GM23338 (cell line): ENCODE measurements around the gene SLC8A1. TPM values are rescaled to one million over a fixed set of nuclear protein-coding genes. Genes with fewer than 3 reads are reported as not detected.

Experiments used
- ATAC-seq: fragments of 200-7000 bp; cut with Tn5 transposase; 3 replicates; pipeline ENCODE4 v1.9.1; 2020
- DNase-seq: peaks from one replicate; pipeline ENCODE4 v3.0.0-alpha.2; 2015; ENCODE audit warnings: low spot score
- H2AFZ ChIP-seq: fragments of 200-600 bp; sonication (generic); 2 replicates; pipeline ENCODE4 v1.8.0; 2016; ENCODE audit warnings: antibody characterized with exemption, mild to moderate bottlenecking, moderate library complexity
- H3F3A ChIP-seq: fragments of 200-600 bp; sonication (generic); replicated peaks from 2 replicates; pipeline ENCODE4 v1.8.0; 2017; ENCODE audit warnings: antibody characterized with exemption, mixed run types, low read depth
- H3K27ac ChIP-seq: fragments of 200-600 bp; sonication (generic); 2 replicates; pipeline ENCODE4 v1.6.1; 2016; ENCODE audit warnings: low read depth
- H3K27me3 ChIP-seq: fragments of 200-600 bp; sonication (generic); 2 replicates; pipeline ENCODE4 v1.8.0; 2016; ENCODE audit warnings: mild to moderate bottlenecking, mixed run types, moderate library complexity; ENCODE audit not compliant: insufficient read depth
- H3K36me3 ChIP-seq: fragments of 200-600 bp; sonication (generic); 2 replicates; pipeline ENCODE4 v1.8.0; 2016; ENCODE audit warnings: mild to moderate bottlenecking; ENCODE audit not compliant: insufficient read depth
- H3K4me1 ChIP-seq: fragments of 200-600 bp; sonication (generic); 2 replicates; pipeline ENCODE4 v1.8.0; 2016; ENCODE audit warnings: mild to moderate bottlenecking, moderate library complexity; ENCODE audit not compliant: insufficient read depth
- H3K4me2 ChIP-seq: fragments of 200-600 bp; sonication (generic); 2 replicates; pipeline ENCODE4 v1.7.1; 2017; ENCODE audit warnings: mixed run types
- H3K4me3 ChIP-seq: fragments of 200-600 bp; sonication (generic); 2 replicates; pipeline ENCODE4 v1.6.1; 2016; ENCODE audit warnings: mixed run types
- H3K79me2 ChIP-seq: fragments of 200-600 bp; sonication (generic); replicated peaks from 2 replicates; pipeline ENCODE4 v1.8.0; 2017; ENCODE audit warnings: mild to moderate bottlenecking; ENCODE audit not compliant: insufficient read depth
- H3K9me2 ChIP-seq: fragments of 200-600 bp; sonication (generic); 2 replicates; pipeline ENCODE4 v1.8.0; 2017; ENCODE audit not compliant: insufficient read depth
- H4K20me1 ChIP-seq: fragments of 200-600 bp; sonication (generic); replicated peaks from 2 replicates; pipeline ENCODE4 v1.8.0; 2017; ENCODE audit warnings: mild to moderate bottlenecking; ENCODE audit not compliant: insufficient read depth
- H3K27ac Mint-ChIP-seq: 2 replicates; pipeline ENCODE4 v1.8.0; 2020; ENCODE audit warnings: inconsistent platforms, mild to moderate bottlenecking, moderate library complexity, mixed read lengths
- H3K27me3 Mint-ChIP-seq: 3 replicates; pipeline ENCODE4 v1.8.0; 2022; ENCODE audit warnings: low read depth, mild to moderate bottlenecking, moderate library complexity, mixed read lengths, inconsistent platforms; ENCODE audit not compliant: insufficient read depth, poor library complexity
- H3K36me3 Mint-ChIP-seq: 3 replicates; pipeline ENCODE4 v1.8.0; 2021; ENCODE audit warnings: low read depth, mild to moderate bottlenecking, inconsistent platforms, moderate library complexity, mixed read lengths
- H3K4me1 Mint-ChIP-seq: 3 replicates; pipeline ENCODE4 v1.8.0; 2020; ENCODE audit warnings: mild to moderate bottlenecking, inconsistent platforms, mixed read lengths
- H3K4me3 Mint-ChIP-seq: 3 replicates; pipeline ENCODE4 v1.8.0; 2021; ENCODE audit warnings: moderate library complexity, mild to moderate bottlenecking, inconsistent platforms, mixed read lengths
- H3K9me3 Mint-ChIP-seq: 3 replicates; pipeline ENCODE4 v1.8.0; 2020; ENCODE audit warnings: moderate library complexity, mild to moderate bottlenecking, inconsistent platforms, mixed read lengths
- CREB1 ChIP-seq: fragments of 250-450 bp; sonication (Bioruptor Pico); IDR thresholded peaks from 2 replicates; pipeline ENCODE4 v1.5.0; 2020; ENCODE audit warnings: low read depth, mild to moderate bottlenecking, moderate library complexity
- EZH2 ChIP-seq: fragments of 200-600 bp; sonication (generic); IDR thresholded peaks from one replicate; pipeline ENCODE4 v1.8.0; 2017; ENCODE audit warnings: antibody characterized with exemption, mild to moderate bottlenecking, low read depth; ENCODE audit not compliant: unreplicated experiment
- EZH2phosphoT487 ChIP-seq: fragments of 200-600 bp; sonication (generic); IDR thresholded peaks from one replicate; pipeline ENCODE4 v1.8.1; 2018; ENCODE audit warnings: antibody characterized with exemption; ENCODE audit not compliant: unreplicated experiment
- JUNB ChIP-seq: IDR thresholded peaks from one replicate; pipeline ENCODE4 v1.6.1; 2016; ENCODE audit warnings: antibody characterized with exemption; ENCODE audit not compliant: unreplicated experiment
- NANOG ChIP-seq: IDR thresholded peaks from 2 replicates; pipeline ENCODE4 v1.6.1; 2016; ENCODE audit warnings: antibody characterized with exemption, borderline replicate concordance
- POLR2AphosphoS5 ChIP-seq: IDR thresholded peaks from 2 replicates; pipeline ENCODE4 v1.6.1; 2016; ENCODE audit warnings: antibody characterized with exemption, low read depth
- STAT1 ChIP-seq: IDR thresholded peaks from one replicate; pipeline ENCODE4 v1.6.1; 2016; ENCODE audit warnings: antibody characterized with exemption; ENCODE audit not compliant: unreplicated experiment
- ZNF114 ChIP-seq: fragments of 250-450 bp; sonication (Bioruptor Pico); IDR thresholded peaks from 2 replicates; pipeline ENCODE4 v1.5.0; 2020; ENCODE audit warnings: mild to moderate bottlenecking, moderate library complexity
- ZNF331 ChIP-seq: fragments of 250-450 bp; sonication (Bioruptor Pico); IDR thresholded peaks from 2 replicates; pipeline ENCODE4 v1.5.0; 2020; ENCODE audit warnings: low read depth, mild to moderate bottlenecking, moderate library complexity
- polyA plus RNA-seq: library from polyadenylated mRNA; unstranded; fragments of >200 nt; fragmentation: Nextera tagmentation; extraction: Ambion mirVana; gene quantifications from 2 replicates; pipeline ENCODE4 v1.2.1, GENCODE V29; 2016
- total RNA-seq: library from RNA; depleted of rRNA; stranded (reverse); fragments of >200 nt; shearing (Covaris generic); gene quantifications from 2 replicates; pipeline ENCODE4 v1.2.3, GENCODE V29; 2014
- TF ChIP-seq, protein P1 (sequence below): IDR thresholded peaks from one replicate; pipeline ENCODE4 v1.6.1; 2018; ENCODE audit warnings: antibody characterized with exemption; ENCODE audit not compliant: unreplicated experiment
- TF ChIP-seq, protein P2 (sequence below): IDR thresholded peaks from 2 replicates; pipeline ENCODE4 v1.6.1; 2016; ENCODE audit warnings: antibody characterized with exemption
- TF ChIP-seq, protein P3 (sequence below), 2 experiments: fragments of 200-600 bp in 1 of 2; sonication (generic) in 1 of 2; conservative IDR thresholded peaks; 2 replicates each; pipeline versions ENCODE4 v1.5.1 to v1.6.1; 2016 to 2017; ENCODE audit warnings: antibody characterized with exemption in 2 of 2, low read depth in 2 of 2, mild to moderate bottlenecking in 2 of 2, moderate library complexity in 1 of 2

The SLC8A1 gene
- total and polyA plus RNA-seq, 2 experiments from 2014 or later, result 2.5 to 3.3 TPM

DNA sequence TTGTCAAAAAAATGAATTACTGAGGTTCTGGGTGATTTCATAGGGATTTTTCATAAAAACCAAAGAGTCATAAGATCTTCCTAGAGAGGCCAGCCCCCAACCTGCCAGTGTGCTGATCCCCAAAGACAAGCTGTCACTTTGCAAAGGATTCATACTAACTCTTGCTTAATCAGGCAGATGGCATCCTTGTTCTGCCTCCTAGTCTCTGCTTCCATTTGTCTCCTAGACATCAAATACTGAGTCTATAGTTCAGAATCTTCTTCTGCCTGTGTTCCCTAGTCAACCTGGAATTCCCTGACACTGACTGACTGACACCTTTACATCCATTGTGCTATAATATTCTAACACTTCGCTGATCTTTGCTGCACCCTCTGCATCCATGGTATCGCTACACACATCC lies 84.9 kb downstream of the SLC8A1 start:
- H3K27ac ChIP-seq, result no peak overlapping the region
- no peaks in the 10 kb centered on the region for H3K79me2 ChIP-seq
- ATAC-seq (no peak), DNase-seq (no peak)
- Mint-ChIP-seq H3K4me3 (no peak overlapping the region), H3K27ac (no peak overlapping the region), H3K36me3 (no peaks in the 10 kb centered on the region), H3K4me1 (peaks cover 10% of the 10 kb centered on the region), H3K9me3 (no peaks in the 10 kb centered on the region), H3K27me3 (no peaks in the 10 kb centered on the region)
- H2AFZ ChIP-seq, result no peak overlapping the region
- no peak overlapping the region for H3K4me3 ChIP-seq
- peaks cover 8% of the 10 kb centered on the region; the same call in 1 of the 2 replicates for H3K4me1 ChIP-seq
- no peaks in the 10 kb centered on the region for H3K36me3 ChIP-seq
- no peaks in the 10 kb centered on the region for H3K27me3 ChIP-seq
- H3F3A ChIP-seq, result no peaks in the 10 kb centered on the region
- no peaks in the 10 kb centered on the region for H3K9me2 ChIP-seq
- TF ChIP-seq ZNF331 (CRISPR knock-in tag) (no peak), ZNF114 (CRISPR knock-in tag) (no peak), JUNB (no peak), EZH2 (no peak), CREB1 (no peak), EZH2phosphoT487 (no peak), POLR2AphosphoS5 (no peak)
- TF ChIP-seq, protein P1, sequence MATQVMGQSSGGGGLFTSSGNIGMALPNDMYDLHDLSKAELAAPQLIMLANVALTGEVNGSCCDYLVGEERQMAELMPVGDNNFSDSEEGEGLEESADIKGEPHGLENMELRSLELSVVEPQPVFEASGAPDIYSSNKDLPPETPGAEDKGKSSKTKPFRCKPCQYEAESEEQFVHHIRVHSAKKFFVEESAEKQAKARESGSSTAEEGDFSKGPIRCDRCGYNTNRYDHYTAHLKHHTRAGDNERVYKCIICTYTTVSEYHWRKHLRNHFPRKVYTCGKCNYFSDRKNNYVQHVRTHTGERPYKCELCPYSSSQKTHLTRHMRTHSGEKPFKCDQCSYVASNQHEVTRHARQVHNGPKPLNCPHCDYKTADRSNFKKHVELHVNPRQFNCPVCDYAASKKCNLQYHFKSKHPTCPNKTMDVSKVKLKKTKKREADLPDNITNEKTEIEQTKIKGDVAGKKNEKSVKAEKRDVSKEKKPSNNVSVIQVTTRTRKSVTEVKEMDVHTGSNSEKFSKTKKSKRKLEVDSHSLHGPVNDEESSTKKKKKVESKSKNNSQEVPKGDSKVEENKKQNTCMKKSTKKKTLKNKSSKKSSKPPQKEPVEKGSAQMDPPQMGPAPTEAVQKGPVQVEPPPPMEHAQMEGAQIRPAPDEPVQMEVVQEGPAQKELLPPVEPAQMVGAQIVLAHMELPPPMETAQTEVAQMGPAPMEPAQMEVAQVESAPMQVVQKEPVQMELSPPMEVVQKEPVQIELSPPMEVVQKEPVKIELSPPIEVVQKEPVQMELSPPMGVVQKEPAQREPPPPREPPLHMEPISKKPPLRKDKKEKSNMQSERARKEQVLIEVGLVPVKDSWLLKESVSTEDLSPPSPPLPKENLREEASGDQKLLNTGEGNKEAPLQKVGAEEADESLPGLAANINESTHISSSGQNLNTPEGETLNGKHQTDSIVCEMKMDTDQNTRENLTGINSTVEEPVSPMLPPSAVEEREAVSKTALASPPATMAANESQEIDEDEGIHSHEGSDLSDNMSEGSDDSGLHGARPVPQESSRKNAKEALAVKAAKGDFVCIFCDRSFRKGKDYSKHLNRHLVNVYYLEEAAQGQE, result no peak
- TF ChIP-seq, protein P2, sequence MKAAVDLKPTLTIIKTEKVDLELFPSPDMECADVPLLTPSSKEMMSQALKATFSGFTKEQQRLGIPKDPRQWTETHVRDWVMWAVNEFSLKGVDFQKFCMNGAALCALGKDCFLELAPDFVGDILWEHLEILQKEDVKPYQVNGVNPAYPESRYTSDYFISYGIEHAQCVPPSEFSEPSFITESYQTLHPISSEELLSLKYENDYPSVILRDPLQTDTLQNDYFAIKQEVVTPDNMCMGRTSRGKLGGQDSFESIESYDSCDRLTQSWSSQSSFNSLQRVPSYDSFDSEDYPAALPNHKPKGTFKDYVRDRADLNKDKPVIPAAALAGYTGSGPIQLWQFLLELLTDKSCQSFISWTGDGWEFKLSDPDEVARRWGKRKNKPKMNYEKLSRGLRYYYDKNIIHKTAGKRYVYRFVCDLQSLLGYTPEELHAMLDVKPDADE, result no peak
- H3K4me2 ChIP-seq, result no peak overlapping the region
- H4K20me1 ChIP-seq, result no peaks in the 10 kb centered on the region

DNA sequence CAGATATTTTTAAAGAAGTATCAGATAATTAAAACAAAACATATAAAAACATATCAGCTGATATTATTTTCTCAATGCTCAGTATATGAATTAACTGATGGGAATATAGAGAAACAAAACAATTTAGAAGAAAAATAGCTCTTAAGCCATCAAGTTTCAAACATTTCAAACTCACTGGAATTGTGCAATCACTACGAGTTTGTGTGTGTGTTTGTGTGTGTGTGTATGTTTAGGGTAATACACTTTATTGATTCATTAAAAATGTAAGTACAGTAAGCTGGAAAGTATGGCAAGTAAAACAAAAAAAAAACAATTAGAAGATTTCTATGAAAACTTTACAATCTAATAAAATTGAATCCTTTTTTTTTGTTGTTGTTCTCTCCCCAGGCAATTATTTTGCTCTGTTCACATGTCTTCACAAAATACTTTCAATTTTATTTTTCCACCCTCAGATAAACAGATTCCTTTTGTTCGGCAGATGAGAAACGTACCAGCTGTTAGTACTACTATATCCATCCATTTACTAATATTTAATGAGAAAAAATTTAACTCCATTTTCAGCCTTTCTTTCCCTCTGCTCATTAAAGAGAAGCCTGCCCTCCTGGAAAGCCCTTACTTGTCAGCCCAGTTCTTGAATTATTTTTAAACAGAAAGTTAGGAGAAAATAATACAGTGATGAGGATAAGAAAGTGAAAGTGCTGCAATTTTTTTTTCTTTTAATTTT lies 87.6 kb downstream of the SLC8A1 start:
- no peak overlapping the region for H3K4me3 Mint-ChIP-seq
- Histone ChIP-seq H3K9me2 (no peaks in the 10 kb centered on the region), H3K4me3 (no peak overlapping the region), H3K27ac (no peak overlapping the region), H3K4me2 (no peak overlapping the region), H2AFZ (no peak overlapping the region), H3F3A (no peaks in the 10 kb centered on the region), H4K20me1 (no peaks in the 10 kb centered on the region), H3K27me3 (no peaks in the 10 kb centered on the region), H3K4me1 (no peaks in the 10 kb centered on the region), H3K36me3 (no peaks in the 10 kb centered on the region), H3K79me2 (no peaks in the 10 kb centered on the region)
- no peaks in the 10 kb centered on the region for H3K27me3 Mint-ChIP-seq
- DNase-seq, result no peak
- H3K36me3 Mint-ChIP-seq, result no peaks in the 10 kb centered on the region
- H3K4me1 Mint-ChIP-seq, result no peaks in the 10 kb centered on the region
- H3K9me3 Mint-ChIP-seq, result no peaks in the 10 kb centered on the region
- H3K27ac Mint-ChIP-seq, result no peak overlapping the region
- no peak for ATAC-seq
- TF ChIP-seq EZH2 (no peak), ZNF114 (CRISPR knock-in tag) (no peak), NANOG (no peak), STAT1 (no peak), JUNB (no peak), CREB1 (no peak), ZNF331 (CRISPR knock-in tag) (no peak), EZH2phosphoT487 (no peak)
- TF ChIP-seq, protein P3, sequence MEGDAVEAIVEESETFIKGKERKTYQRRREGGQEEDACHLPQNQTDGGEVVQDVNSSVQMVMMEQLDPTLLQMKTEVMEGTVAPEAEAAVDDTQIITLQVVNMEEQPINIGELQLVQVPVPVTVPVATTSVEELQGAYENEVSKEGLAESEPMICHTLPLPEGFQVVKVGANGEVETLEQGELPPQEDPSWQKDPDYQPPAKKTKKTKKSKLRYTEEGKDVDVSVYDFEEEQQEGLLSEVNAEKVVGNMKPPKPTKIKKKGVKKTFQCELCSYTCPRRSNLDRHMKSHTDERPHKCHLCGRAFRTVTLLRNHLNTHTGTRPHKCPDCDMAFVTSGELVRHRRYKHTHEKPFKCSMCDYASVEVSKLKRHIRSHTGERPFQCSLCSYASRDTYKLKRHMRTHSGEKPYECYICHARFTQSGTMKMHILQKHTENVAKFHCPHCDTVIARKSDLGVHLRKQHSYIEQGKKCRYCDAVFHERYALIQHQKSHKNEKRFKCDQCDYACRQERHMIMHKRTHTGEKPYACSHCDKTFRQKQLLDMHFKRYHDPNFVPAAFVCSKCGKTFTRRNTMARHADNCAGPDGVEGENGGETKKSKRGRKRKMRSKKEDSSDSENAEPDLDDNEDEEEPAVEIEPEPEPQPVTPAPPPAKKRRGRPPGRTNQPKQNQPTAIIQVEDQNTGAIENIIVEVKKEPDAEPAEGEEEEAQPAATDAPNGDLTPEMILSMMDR (conservative IDR thresholded peaks at IDR 0.05; ENCODE audit: low read depth in 2 of 2), result no peak
